GM12878 (cell line): ENCODE measurements around the gene CDKN2B-AS1. TPM values are rescaled to one million over a fixed set of nuclear protein-coding genes. Genes with fewer than 3 reads are reported as not detected.

Experiments
- ATAC-seq: fragments of 200-7000 bp; cut with Tn5 transposase; 3 replicates; pipeline ENCODE4 v1.9.1; 2020; ENCODE audit warnings: mild to moderate bottlenecking, moderate library complexity
- BruUV-seq: library from RNA; stranded (reverse); fragments of 400-500 nt; replicated peaks from 2 replicates; lab custom pipeline; 2021; lab: Mats Ljungman, UMichigan
- CTCF ChIA-PET: fragments of 300-600 bp; sonication (Branson Sonifier 250); formaldehyde crosslinking; extraction: SDS; loops from one replicate; lab custom pipeline; 2021; ENCODE audit warnings: inconsistent platforms; lab: Yijun Ruan, JAX
- POLR2A ChIA-PET: fragments of 350-600 bp; formaldehyde crosslinking; extraction: SDS; loops from one replicate; lab custom pipeline; 2021; ENCODE audit warnings: inconsistent platforms; lab: Charles Lee
- RAD21 ChIA-PET: fragments of 300-600 bp; sonication (Branson Sonifier 250); formaldehyde crosslinking; loops from one replicate; lab custom pipeline; 2023; ENCODE audit warnings: antibody characterized with exemption; ENCODE audit not compliant: unreplicated experiment; lab: Charles Lee
- SMC1A ChIA-PET: fragments of 300-600 bp; sonication (Branson Sonifier 250); formaldehyde crosslinking; loops from one replicate; lab custom pipeline; 2023; ENCODE audit not compliant: unreplicated experiment, uncharacterized antibody; lab: Charles Lee
- DNase-seq: peaks from one replicate; pipeline ENCODE4 v3.0.0-alpha.2; 2011; ENCODE audit warnings: low read depth, low spot score
- FAIRE-seq: peaks from 3 replicates; lab custom pipeline; 2011; peaks lifted over from hg19 to GRCh38; lab: Jason Lieb, UNC
- H2AFZ ChIP-seq: 2 replicates; pipeline ENCODE4 v1.6.0; 2011; ENCODE audit warnings: low read depth, low read length, control low read depth; ENCODE audit not compliant: control insufficient read depth
- H3K27ac ChIP-seq: 2 replicates; pipeline ENCODE4 v1.5.1; 2011; ENCODE audit warnings: control low read depth; ENCODE audit not compliant: control insufficient read depth, insufficient read depth
- H3K27me3 ChIP-seq, 2 experiments: replicated peaks in 1 of 2; 2 replicates each; pipeline versions ENCODE4 v1.6.0 to v1.6.1; 2011; ENCODE audit warnings: low read length in 1 of 2; ENCODE audit not compliant: control insufficient read depth in 2 of 2, insufficient read depth in 2 of 2
- H3K36me3 ChIP-seq, 2 experiments: 2 replicates each; pipeline ENCODE4 v1.5.1; 2011; ENCODE audit warnings: low read length in 1 of 2; ENCODE audit not compliant: control insufficient read depth in 2 of 2, insufficient read depth in 2 of 2
- H3K4me1 ChIP-seq: 2 replicates; pipeline ENCODE4 v1.6.1; 2011; ENCODE audit warnings: mild to moderate bottlenecking, low read length, moderate library complexity, mixed read lengths; ENCODE audit not compliant: control insufficient read depth, insufficient read depth
- H3K4me2 ChIP-seq: 2 replicates; pipeline ENCODE4 v1.6.0; 2011; ENCODE audit warnings: control low read depth; ENCODE audit not compliant: control insufficient read depth, insufficient read depth
- H3K4me3 ChIP-seq: fragments of 200-600 bp; sonication (generic); 2 replicates; pipeline ENCODE4 v1.5.1; 2016
- H3K79me2 ChIP-seq: 2 replicates; pipeline ENCODE4 v1.6.0; 2011; ENCODE audit warnings: low read length; ENCODE audit not compliant: control insufficient read depth, insufficient read depth
- H3K9ac ChIP-seq: 2 replicates; pipeline ENCODE4 v1.8.0; 2011; ENCODE audit warnings: low read length, control low read depth, mixed read lengths; ENCODE audit not compliant: control insufficient read depth, insufficient read depth
- H3K9me3 ChIP-seq: replicated peaks from 3 replicates; pipeline ENCODE4 v1.5.1; 2011; ENCODE audit warnings: mild to moderate bottlenecking, low read length; ENCODE audit not compliant: control insufficient read depth, insufficient read depth
- H4K20me1 ChIP-seq: 2 replicates; pipeline ENCODE4 v1.6.0; 2011; ENCODE audit not compliant: control insufficient read depth, insufficient read depth
- CEBPZ ChIP-seq: fragments of 150-350 bp; IDR thresholded peaks from 2 replicates; pipeline ENCODE4 v1.6.1; 2016; ENCODE audit warnings: low read depth, low read length
- CUX1 ChIP-seq: IDR thresholded peaks from 2 replicates; pipeline ENCODE4 v1.6.1; 2012; ENCODE audit warnings: improper control_type of control experiment, low read depth, low read length; ENCODE audit not compliant: insufficient replicate concordance
- DPF2 ChIP-seq: fragments of 450-650 bp; IDR thresholded peaks from 2 replicates; pipeline ENCODE4 v1.6.1; 2017; ENCODE audit warnings: mild to moderate bottlenecking
- FOXK2 ChIP-seq: fragments of 450-650 bp; IDR thresholded peaks from 2 replicates; pipeline ENCODE4 v1.6.1; 2017; ENCODE audit warnings: mild to moderate bottlenecking, moderate library complexity
- IKZF2 ChIP-seq, 2 experiments: fragments of 450-650 bp; IDR thresholded peaks; 2 replicates each; pipeline ENCODE4 v1.6.1; 2017; ENCODE audit warnings: mild to moderate bottlenecking in 2 of 2, moderate library complexity in 2 of 2
- IRF4 ChIP-seq: IDR thresholded peaks from 2 replicates; pipeline ENCODE4 v1.6.1; 2011; ENCODE audit warnings: low read depth, low read length
- KAT2A ChIP-seq: conservative IDR thresholded peaks from 2 replicates; pipeline ENCODE4 v1.6.1; 2011; ENCODE audit warnings: low read depth, low read length; ENCODE audit not compliant: control insufficient read depth
- SIN3A ChIP-seq: IDR thresholded peaks from 2 replicates; pipeline ENCODE4 v1.6.1; 2012; ENCODE audit warnings: low read depth, low read length, improper control_type of control experiment
- SRF ChIP-seq, 2 experiments: IDR thresholded peaks; 2 replicates each; pipeline ENCODE4 v1.6.1; 2011; ENCODE audit warnings: low read depth in 2 of 2, low read length in 2 of 2, mild to moderate bottlenecking in 1 of 2, moderate library complexity in 1 of 2
- USF2 ChIP-seq: IDR thresholded peaks from 2 replicates; pipeline ENCODE4 v1.6.1; 2011; ENCODE audit warnings: low read depth, low read length, improper control_type of control experiment, borderline replicate concordance
- ZNF384 ChIP-seq: IDR thresholded peaks from 2 replicates; pipeline ENCODE4 v1.6.1; 2012; ENCODE audit warnings: low read depth, mild to moderate bottlenecking, low read length, improper control_type of control experiment, borderline replicate concordance
- ZNF622 ChIP-seq: fragments of 450-650 bp; IDR thresholded peaks from 2 replicates; pipeline ENCODE4 v1.6.1; 2017; ENCODE audit warnings: mild to moderate bottlenecking, inconsistent platforms
- WGBS: methylation state at CpG from one replicate; pipeline ENCODE4 v1.1.6; 2016; ENCODE audit warnings: low lambda C conversion rate; ENCODE audit not compliant: insufficient replicate concordance, insufficient coverage; ENCODE audit errors: missing lambda C conversion rate; 5-methylcytosine and 5-hydroxymethylcytosine counted together
- in situ Hi-C: fragments of 300-500 bp; cut with MboI; formaldehyde crosslinking; loops from 9 replicates; pipeline ENCODE4 v1.14.3; 2018; ENCODE audit warnings: mixed read lengths
- intact Hi-C: fragments of 100-400 bp; cut with micrococcal nuclease; formaldehyde crosslinking; loops from one replicate; pipeline ENCODE4 v1.14.2; 2022; ENCODE audit not compliant: unreplicated experiment
- polyA plus RNA-seq, 11 experiments: library from polyadenylated mRNA; depleted of rRNA in 4 of 11; unstranded in 6 of 11; stranded (reverse) in 5 of 11; fragments of >200 nt; fragmentation: Nextera tagmentation in 4 of 11; fragmentation: Illumina TruSeq in 1 of 11; extraction: Ambion mirVana in 4 of 11; extraction: Trizol in 1 of 11; gene quantifications; 1 replicate in 1 of 11; 2 replicates in 10 of 11; pipeline versions ENCODE4 v1.2.1 to v1.2.3, GENCODE V29; 2011 to 2016; ENCODE audit warnings: inconsistent platforms in 2 of 11, missing spikeins in 2 of 11, low read depth in 1 of 11
- total RNA-seq, 4 experiments: library from RNA; depleted of rRNA in 3 of 4; stranded (reverse); fragments of >200 nt in 3 of 4; fragmentation: Illumina TruSeq in 1 of 4; extraction: Trizol in 1 of 4; gene quantifications; 2 replicates each; pipeline versions ENCODE4 v1.2.1 to v1.2.3, GENCODE V29; 2013 to 2021

CDKN2B-AS1 gene
- total and polyA plus RNA-seq, 10 of the 15 experiments (the other 5 are each of a cell fraction or from before 2014, with no cell fraction given), result 0.22 to 2.2 (median 1.0) TPM; not detected in 1

- TF ChIP-seq CUX1, result no peak
- no peak for TF ChIP-seq IRF4
- TF ChIP-seq KAT2A, result no peak
- no peak for TF ChIP-seq ZNF622
Measured at GRCh38 chr9:21997480-21997879, 2.9 kb downstream of the CDKN2B-AS1 start (continued).

GRCh38 chr9:21998026-21998425 lies 3.4 kb downstream of the CDKN2B-AS1 start:
- in situ Hi-C loops (no loop called here), intact Hi-C loops (no loop called here)
- POLR2A ChIA-PET, result no interaction called here
- Histone ChIP-seq H3K79me2 (peaks cover 11% of the 10 kb centered on the region), H3K27me3 (no peaks in the 10 kb centered on the region), H3K9me3 (no peaks in the 10 kb centered on the region), H4K20me1 (no peaks in the 10 kb centered on the region), H3K4me1 (peaks cover 4% of the 10 kb centered on the region; the same call in 1 of the 2 replicates), H3K4me3 (no peak overlapping the region), H3K36me3 (no peaks in the 10 kb centered on the region), H3K9ac (no peak overlapping the region), H2AFZ (no peak overlapping the region), H3K27ac (no peak overlapping the region), H3K4me2 (no peak overlapping the region)
- CTCF ChIA-PET, result interaction anchor here (1.0 to 2.1 kb wide), 3 partner anchors 10 to 246 kb away, joined by 4 to 14 read pairs (median 5); partner anchors contain the start of gene CDKN2B
- ATAC-seq, result no peak
- RAD21 ChIA-PET, result interaction anchor here (1.0 kb wide), 1 partner anchor 10 kb away, joined by 6 read pairs; the partner anchor contains the start of gene CDKN2B
- BruUV-seq, result no TSS peak
- FAIRE-seq, result no peak
- SMC1A ChIA-PET, result interaction anchor here (3.8 kb wide), 1 partner anchor 11 kb away, joined by 16 read pairs; the partner anchor contains the start of gene CDKN2B
- 78% methylated on average over 2 of the region's 2 CpGs for WGBS
- no peak for DNase-seq
- TF ChIP-seq IKZF2 (IDR thresholded peaks at IDR 0.05), result no peak
- no peak for TF ChIP-seq FOXK2
- TF ChIP-seq SIN3A, result no peak
- TF ChIP-seq DPF2, result no peak
- no peak for TF ChIP-seq USF2
- no peak for TF ChIP-seq CEBPZ
- TF ChIP-seq ZNF384, result no peak
- TF ChIP-seq SRF (IDR thresholded peaks at IDR 0.05; ENCODE audit: low read depth in 2 of 2, low read length in 2 of 2), result no peak
